Measurements from ENCODE around the gene KIAA0040.

Gene KIAA0040

GRCh38 chr1:175174309-175175102 is 18.1 kb downstream of the KIAA0040 start:
- Histone ChIP-seq H3K4me1 (ENCODE audit: insufficient read depth, low read length, poor library complexity, severe bottlenecking) (peaks cover 11% of the 10 kb centered on the region), H3K4me3 (ENCODE audit: low read length, poor library complexity, severe bottlenecking) (peak overlapping the region; percentile 41), H3K9me3 (ENCODE audit: insufficient read depth, low read depth, low read length) (no peaks in the 10 kb centered on the region), H3K9ac (ENCODE audit: low read depth, low read length, poor library complexity, severe bottlenecking) (no peak overlapping the region), H3K4me2 (ENCODE audit: low read depth, low read length, poor library complexity, severe bottlenecking) (peak overlapping the region; percentile 44), H3K27me3 (ENCODE audit: insufficient read depth, low read length, poor library complexity, severe bottlenecking) (no peaks in the 10 kb centered on the region), H4K20me1 (ENCODE audit: insufficient read depth, low read length, poor library complexity, severe bottlenecking) (no peaks in the 10 kb centered on the region), H3K9me2 (replicated peaks; ENCODE audit: low read depth, low read length) (no peaks in the 10 kb centered on the region), H3K36me3 (ENCODE audit: insufficient read depth, low read length) (no peaks in the 10 kb centered on the region; the same call in 1 of the 2 replicates), H3F3A (ENCODE audit: low read depth) (no peaks in the 10 kb centered on the region), H2AFZ (ENCODE audit: low read length) (no peak overlapping the region), H3K79me2 (ENCODE audit: insufficient read depth, low read length) (no peaks in the 10 kb centered on the region)
- no peak for TF ChIP-seq EZH2phosphoT487 (IDR thresholded peaks at IDR 0.05; ENCODE audit: borderline replicate concordance)
- TF ChIP-seq, protein P1, sequence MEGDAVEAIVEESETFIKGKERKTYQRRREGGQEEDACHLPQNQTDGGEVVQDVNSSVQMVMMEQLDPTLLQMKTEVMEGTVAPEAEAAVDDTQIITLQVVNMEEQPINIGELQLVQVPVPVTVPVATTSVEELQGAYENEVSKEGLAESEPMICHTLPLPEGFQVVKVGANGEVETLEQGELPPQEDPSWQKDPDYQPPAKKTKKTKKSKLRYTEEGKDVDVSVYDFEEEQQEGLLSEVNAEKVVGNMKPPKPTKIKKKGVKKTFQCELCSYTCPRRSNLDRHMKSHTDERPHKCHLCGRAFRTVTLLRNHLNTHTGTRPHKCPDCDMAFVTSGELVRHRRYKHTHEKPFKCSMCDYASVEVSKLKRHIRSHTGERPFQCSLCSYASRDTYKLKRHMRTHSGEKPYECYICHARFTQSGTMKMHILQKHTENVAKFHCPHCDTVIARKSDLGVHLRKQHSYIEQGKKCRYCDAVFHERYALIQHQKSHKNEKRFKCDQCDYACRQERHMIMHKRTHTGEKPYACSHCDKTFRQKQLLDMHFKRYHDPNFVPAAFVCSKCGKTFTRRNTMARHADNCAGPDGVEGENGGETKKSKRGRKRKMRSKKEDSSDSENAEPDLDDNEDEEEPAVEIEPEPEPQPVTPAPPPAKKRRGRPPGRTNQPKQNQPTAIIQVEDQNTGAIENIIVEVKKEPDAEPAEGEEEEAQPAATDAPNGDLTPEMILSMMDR (conservative IDR thresholded peaks at IDR 0.05; ENCODE audit: low read length) = no peak

DNA sequence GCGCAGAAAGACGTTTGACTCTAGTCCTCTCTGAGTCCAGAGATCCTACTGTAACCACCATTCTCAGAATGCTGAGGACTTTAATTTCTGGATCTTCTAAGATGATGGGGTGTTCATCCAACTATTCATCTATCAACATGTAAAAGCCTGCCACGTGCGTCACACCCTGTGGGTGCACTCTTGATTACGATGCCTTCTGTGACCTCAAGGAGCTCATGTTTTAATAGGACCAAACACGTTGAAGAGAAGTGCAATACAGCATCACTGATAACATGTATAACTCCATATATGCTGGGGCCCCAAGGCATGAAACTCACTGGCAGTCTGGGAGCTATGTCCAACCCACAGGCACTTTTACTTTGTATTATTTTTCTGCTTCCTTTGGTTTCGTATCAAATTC is 19.0 kb downstream of the KIAA0040 start:
- no peaks in the 10 kb centered on the region for H3K9me2 ChIP-seq (replicated peaks; ENCODE audit: low read depth, low read length)
- no peaks in the 10 kb centered on the region; the same call in 1 of the 2 replicates for H3K36me3 ChIP-seq (ENCODE audit: insufficient read depth, low read length)
- H3K9ac ChIP-seq (ENCODE audit: low read depth, low read length, poor library complexity, severe bottlenecking) = no peak overlapping the region
- H3K9me3 ChIP-seq (ENCODE audit: insufficient read depth, low read depth, low read length) = no peaks in the 10 kb centered on the region
- H3K79me2 ChIP-seq (ENCODE audit: insufficient read depth, low read length) = no peaks in the 10 kb centered on the region
- no peak overlapping the region for H3K4me2 ChIP-seq (ENCODE audit: low read depth, low read length, poor library complexity, severe bottlenecking)
- H3K4me1 ChIP-seq (ENCODE audit: insufficient read depth, low read length, poor library complexity, severe bottlenecking) = peaks cover 11% of the 10 kb centered on the region
- no peaks in the 10 kb centered on the region for H4K20me1 ChIP-seq (ENCODE audit: insufficient read depth, low read length, poor library complexity, severe bottlenecking)
- H3K27me3 ChIP-seq (ENCODE audit: insufficient read depth, low read length, poor library complexity, severe bottlenecking) = no peaks in the 10 kb centered on the region
- H3F3A ChIP-seq (ENCODE audit: low read depth) = no peaks in the 10 kb centered on the region
- H3K4me3 ChIP-seq (ENCODE audit: low read length, poor library complexity, severe bottlenecking) = no peak overlapping the region
- TF ChIP-seq EZH2phosphoT487 (IDR thresholded peaks at IDR 0.05; ENCODE audit: borderline replicate concordance) = no peak
- TF ChIP-seq, protein P1 (conservative IDR thresholded peaks at IDR 0.05; ENCODE audit: low read length) = no peak
- H2AFZ ChIP-seq (ENCODE audit: low read length) = no peak overlapping the region

DNA sequence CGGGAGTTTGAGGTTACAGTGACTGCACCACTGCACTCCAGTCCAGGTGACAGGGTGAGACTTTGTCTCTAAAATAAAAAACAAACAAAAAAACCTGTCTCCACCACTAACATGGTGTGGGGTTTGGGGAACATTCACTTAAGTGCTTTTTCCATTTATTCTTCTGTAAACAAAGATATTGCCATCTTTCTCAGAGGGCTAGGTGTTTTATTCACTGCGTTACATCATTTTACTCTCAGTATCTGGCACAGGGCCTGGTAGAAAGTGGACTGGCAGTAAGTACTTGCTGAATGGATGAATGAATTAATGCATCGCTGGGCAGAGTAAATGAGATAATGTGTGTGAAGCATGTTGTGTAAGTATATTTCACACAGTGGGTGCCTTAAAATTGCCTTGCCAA is 20.1 kb downstream of the KIAA0040 start:
- no peaks in the 10 kb centered on the region; the same call in 1 of the 2 replicates for H3K36me3 ChIP-seq (ENCODE audit: insufficient read depth, low read length)
- no peaks in the 10 kb centered on the region for H3K9me2 ChIP-seq (replicated peaks; ENCODE audit: low read depth, low read length)
- H4K20me1 ChIP-seq (ENCODE audit: insufficient read depth, low read length, poor library complexity, severe bottlenecking) = no peaks in the 10 kb centered on the region
- H3K4me1 ChIP-seq (ENCODE audit: insufficient read depth, low read length, poor library complexity, severe bottlenecking) = peaks cover 19% of the 10 kb centered on the region
- H2AFZ ChIP-seq (ENCODE audit: low read length) = no peak overlapping the region
- H3F3A ChIP-seq (ENCODE audit: low read depth) = no peaks in the 10 kb centered on the region
- no peaks in the 10 kb centered on the region for H3K27me3 ChIP-seq (ENCODE audit: insufficient read depth, low read length, poor library complexity, severe bottlenecking)
- H3K9ac ChIP-seq (ENCODE audit: low read depth, low read length, poor library complexity, severe bottlenecking) = no peak overlapping the region
- no peaks in the 10 kb centered on the region for H3K9me3 ChIP-seq (ENCODE audit: insufficient read depth, low read depth, low read length)
- TF ChIP-seq EZH2phosphoT487 (IDR thresholded peaks at IDR 0.05; ENCODE audit: borderline replicate concordance) = no peak
- TF ChIP-seq, protein P1 (conservative IDR thresholded peaks at IDR 0.05; ENCODE audit: low read length) = no peak
- H3K79me2 ChIP-seq (ENCODE audit: insufficient read depth, low read length) = no peaks in the 10 kb centered on the region
- H3K4me2 ChIP-seq (ENCODE audit: low read depth, low read length, poor library complexity, severe bottlenecking) = no peak overlapping the region
- no peak overlapping the region for H3K4me3 ChIP-seq (ENCODE audit: low read length, poor library complexity, severe bottlenecking)
